ENCODE data around the gene CENPO. TPM values are rescaled to one million over a fixed set of nuclear protein-coding genes. Genes with fewer than 3 reads are reported as not detected.

Gene CENPO
- total RNA-seq, 1 experiment from 2014 or later: 25.5 TPM

GRCh38 chr2:24859968-24860600 is 66.9 kb downstream of the CENPO start:
- Histone ChIP-seq H3K27me3 (no peaks in the 10 kb centered on the region), H3K36me3 (no peaks in the 10 kb centered on the region), H3K4me3 (no peak overlapping the region), H3K9me3 (no peaks in the 10 kb centered on the region)
- no peak for DNase-seq

GRCh38 chr2:24860631-24861030 is 67.4 kb downstream of the CENPO start:
- Histone ChIP-seq H3K27me3 (no peaks in the 10 kb centered on the region), H3K9me3 (no peaks in the 10 kb centered on the region), H3K4me3 (no peak overlapping the region), H3K36me3 (no peaks in the 10 kb centered on the region)
- DNase-seq: no peak

- no peak overlapping the region for H3K4me3 ChIP-seq
- no peaks in the 10 kb centered on the region for H3K27me3 ChIP-seq
- H3K9me3 ChIP-seq: no peaks in the 10 kb centered on the region
- H3K36me3 ChIP-seq: no peaks in the 10 kb centered on the region
- no peak for DNase-seq
Observed at GRCh38 chr2:24861500-24861899, 68.3 kb downstream of the CENPO start.

- H3K27me3 ChIP-seq: no peaks in the 10 kb centered on the region
- no peak overlapping the region for H3K4me3 ChIP-seq
- DNase-seq: peak; percentile 81
Observed at GRCh38 chr2:24863641-24864040, 70.4 kb downstream of the CENPO start.

GRCh38 chr2:24866946-24867345 is 73.7 kb downstream of the CENPO start:
- H3K36me3 ChIP-seq: peaks cover 4% of the 10 kb centered on the region; the same call in 1 of the 2 replicates
- no peaks in the 10 kb centered on the region for H3K9me3 ChIP-seq
- H3K27me3 ChIP-seq: no peaks in the 10 kb centered on the region
- H3K4me3 ChIP-seq: no peak overlapping the region
- DNase-seq: no peak

More at GRCh38 chr2:24863641-24864040, 70.4 kb downstream of the CENPO start:
- Histone ChIP-seq H3K9me3 (no peaks in the 10 kb centered on the region), H3K36me3 (peaks cover 4% of the 10 kb centered on the region; the same call in 1 of the 2 replicates)

GRCh38 chr2:24870440-24870839 is 77.2 kb downstream of the CENPO start:
- no peak overlapping the region for H3K4me3 ChIP-seq
- H3K9me3 ChIP-seq: no peaks in the 10 kb centered on the region
- no peak for DNase-seq
- no peaks in the 10 kb centered on the region for H3K27me3 ChIP-seq
- H3K36me3 ChIP-seq: peaks cover 4% of the 10 kb centered on the region; the same call in 1 of the 2 replicates

GRCh38 chr2:24870891-24871705 is 77.9 kb downstream of the CENPO start:
- no peak for DNase-seq
- Histone ChIP-seq H3K36me3 (peaks cover 4% of the 10 kb centered on the region; the same call in 1 of the 2 replicates), H3K9me3 (no peaks in the 10 kb centered on the region), H3K4me3 (no peak overlapping the region), H3K27me3 (no peaks in the 10 kb centered on the region)

- Histone ChIP-seq H3K27me3 (no peaks in the 10 kb centered on the region), H3K9me3 (no peaks in the 10 kb centered on the region), H3K4me3 (no peak overlapping the region), H3K36me3 (peaks cover 4% of the 10 kb centered on the region; the same call in 1 of the 2 replicates)
- no peak for DNase-seq
Observed at GRCh38 chr2:24871852-24872333, 78.7 kb downstream of the CENPO start.

Other genes starting within 250 kb of the CENPO start
- 28.6 and 32.1 TPM in 2 replicates for gene PTRHD1, start within 50 bp of the CENPO start, total RNA-seq (2014; rRNA removed; shearing (Covaris generic); ENCODE audit: low replicate concordance)
- 6.7 and 6.9 TPM in 2 replicates for gene ADCY3, start 126.8 kb downstream of the CENPO start, total RNA-seq (2014; rRNA removed; shearing (Covaris generic); ENCODE audit: low replicate concordance)
- gene DNAJC27, start 178.5 kb downstream of the CENPO start, total RNA-seq (2014; rRNA removed; shearing (Covaris generic); ENCODE audit: low replicate concordance): 0.59 and 0.96 TPM in 2 replicates
- 0.17 and 0.43 TPM in 2 replicates for gene EFR3B, start 248.7 kb downstream of the CENPO start, total RNA-seq (2014; rRNA removed; shearing (Covaris generic); ENCODE audit: low replicate concordance)